ENCODE data around the gene TOMM5.

DNA sequence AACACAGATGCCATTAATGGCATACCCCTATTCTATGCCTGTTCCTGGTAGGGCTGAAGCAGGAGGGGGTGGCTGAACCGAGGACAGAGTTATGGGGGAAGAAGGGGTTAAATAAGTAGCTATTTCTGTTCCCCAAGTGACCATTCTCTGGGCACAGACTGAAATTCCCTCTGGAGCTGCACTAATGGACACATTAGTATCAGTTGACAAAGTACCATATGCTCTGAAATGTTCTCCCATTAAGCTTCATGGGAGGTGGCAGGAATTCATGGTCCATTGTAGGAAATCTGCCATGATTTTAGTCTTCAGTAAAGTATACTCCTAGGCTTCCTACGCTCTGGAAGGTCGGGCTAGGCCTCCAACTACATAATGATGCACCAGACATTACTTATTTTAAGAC, 47.8 kb upstream of the TOMM5 start:
- TF ChIP-seq, protein P1, sequence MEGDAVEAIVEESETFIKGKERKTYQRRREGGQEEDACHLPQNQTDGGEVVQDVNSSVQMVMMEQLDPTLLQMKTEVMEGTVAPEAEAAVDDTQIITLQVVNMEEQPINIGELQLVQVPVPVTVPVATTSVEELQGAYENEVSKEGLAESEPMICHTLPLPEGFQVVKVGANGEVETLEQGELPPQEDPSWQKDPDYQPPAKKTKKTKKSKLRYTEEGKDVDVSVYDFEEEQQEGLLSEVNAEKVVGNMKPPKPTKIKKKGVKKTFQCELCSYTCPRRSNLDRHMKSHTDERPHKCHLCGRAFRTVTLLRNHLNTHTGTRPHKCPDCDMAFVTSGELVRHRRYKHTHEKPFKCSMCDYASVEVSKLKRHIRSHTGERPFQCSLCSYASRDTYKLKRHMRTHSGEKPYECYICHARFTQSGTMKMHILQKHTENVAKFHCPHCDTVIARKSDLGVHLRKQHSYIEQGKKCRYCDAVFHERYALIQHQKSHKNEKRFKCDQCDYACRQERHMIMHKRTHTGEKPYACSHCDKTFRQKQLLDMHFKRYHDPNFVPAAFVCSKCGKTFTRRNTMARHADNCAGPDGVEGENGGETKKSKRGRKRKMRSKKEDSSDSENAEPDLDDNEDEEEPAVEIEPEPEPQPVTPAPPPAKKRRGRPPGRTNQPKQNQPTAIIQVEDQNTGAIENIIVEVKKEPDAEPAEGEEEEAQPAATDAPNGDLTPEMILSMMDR (IDR thresholded peaks at IDR 0.05), result no peak
- TF ChIP-seq POLR2A (IDR thresholded peaks at IDR 0.05), result no peak
